GM12874 (cell line): ENCODE measurements around the gene SEPTIN8.

Experiments used
- CTCF ChIP-seq: IDR thresholded peaks from 2 replicates; pipeline ENCODE4 v1.5.1; 2011; ENCODE audit warnings: low read depth, mild to moderate bottlenecking, control low read depth, low read length, moderate library complexity; ENCODE audit not compliant: insufficient read depth

Gene SEPTIN8

GRCh38 chr5:132791026-132791425, 14.0 kb upstream of the SEPTIN8 start:
- no peak for TF ChIP-seq CTCF

GRCh38 chr5:132790201-132790865, 13.3 kb upstream of the SEPTIN8 start:
- no peak for TF ChIP-seq CTCF

- no peak for TF ChIP-seq CTCF
Observed at GRCh38 chr5:132788990-132789886, 12.2 kb upstream of the SEPTIN8 start.

GRCh38 chr5:132788508-132788907, 11.5 kb upstream of the SEPTIN8 start:
- no peak for TF ChIP-seq CTCF

GRCh38 chr5:132787076-132787475, 10.0 kb upstream of the SEPTIN8 start:
- TF ChIP-seq CTCF: no peak

GRCh38 chr5:132785864-132786263, 8.8 kb upstream of the SEPTIN8 start:
- no peak for TF ChIP-seq CTCF

- TF ChIP-seq CTCF: no peak
Observed at GRCh38 chr5:132785365-132785764, 8.3 kb upstream of the SEPTIN8 start.
